WTC11 (cell line): ENCODE data around the gene MARCHF10. TPM values are rescaled to one million over a fixed set of nuclear protein-coding genes. Genes with fewer than 3 reads are reported as not detected.
A peak's percentile ranks its signal among the peaks of the same experiment; 100 is the strongest.

Source experiments
- ATAC-seq: fragments of 200-7000 bp; cut with Tn5 transposase; 2 replicates; pipeline ENCODE4 v1.10.0; 2021; ENCODE audit warnings: mild to moderate bottlenecking, moderate library complexity
- CTCF ChIA-PET: fragments of 300-600 bp; sonication (Branson Sonifier 250); formaldehyde crosslinking; loops from one replicate; lab custom pipeline; 2021; ENCODE audit warnings: antibody characterized with exemption; lab: Charles Lee
- POLR2A ChIA-PET: fragments of 350-600 bp; sonication (Branson Sonifier 250); formaldehyde crosslinking; loops from one replicate; lab custom pipeline; 2021; ENCODE audit warnings: antibody characterized with exemption; lab: Charles Lee
- DNase-seq: peaks from one replicate; pipeline ENCODE4 v3.0.0; 2021; ENCODE audit warnings: low spot score
- H3K27ac Mint-ChIP-seq: 2 replicates; pipeline ENCODE4 v1.8.0; 2021; ENCODE audit warnings: mixed read lengths
- H3K27me3 Mint-ChIP-seq: 2 replicates; pipeline ENCODE4 v1.8.0; 2021; ENCODE audit warnings: low read depth, mild to moderate bottlenecking, moderate library complexity, mixed read lengths
- H3K36me3 Mint-ChIP-seq: 2 replicates; pipeline ENCODE4 v1.8.0; 2021; ENCODE audit warnings: mixed read lengths
- H3K4me1 Mint-ChIP-seq: 2 replicates; pipeline ENCODE4 v1.8.0; 2022; ENCODE audit warnings: mixed read lengths
- H3K4me3 Mint-ChIP-seq: 2 replicates; pipeline ENCODE4 v1.8.0; 2021; ENCODE audit warnings: mild to moderate bottlenecking, moderate library complexity, mixed read lengths
- H3K9me3 Mint-ChIP-seq: 2 replicates; pipeline ENCODE4 v1.8.0; 2021; ENCODE audit warnings: mixed read lengths
- ARID4B ChIP-seq: sonication (generic); formaldehyde crosslinking; IDR thresholded peaks from 2 replicates; pipeline ENCODE4 v1.8.0; 2023; ENCODE audit warnings: missing genetic modification reagents, mild to moderate bottlenecking, borderline replicate concordance
- ATF3 ChIP-seq: sonication (generic); formaldehyde crosslinking; conservative IDR thresholded peaks from 2 replicates; pipeline ENCODE4 v1.8.1; 2022; ENCODE audit warnings: mild to moderate bottlenecking, missing genetic modification reagents
- CBFB ChIP-seq: sonication (generic); formaldehyde crosslinking; IDR thresholded peaks from 2 replicates; pipeline ENCODE4 v1.8.1; 2022; ENCODE audit warnings: mild to moderate bottlenecking, low read depth, missing genetic modification reagents
- E2F4 ChIP-seq: sonication (generic); formaldehyde crosslinking; IDR thresholded peaks from 2 replicates; pipeline ENCODE4 v1.8.1; 2022; ENCODE audit warnings: low read depth, mild to moderate bottlenecking, moderate library complexity, missing genetic modification reagents, borderline replicate concordance
- FOXK1 ChIP-seq: sonication (generic); formaldehyde crosslinking; IDR thresholded peaks from 2 replicates; pipeline ENCODE4 v1.8.0; 2022; ENCODE audit warnings: mild to moderate bottlenecking, moderate library complexity, missing genetic modification reagents
- GRHL2 ChIP-seq: fragments of 250-450 bp; sonication (Bioruptor Pico); IDR thresholded peaks from 2 replicates; pipeline ENCODE4 v1.8.0; 2022; ENCODE audit warnings: mild to moderate bottlenecking, moderate library complexity; ENCODE audit not compliant: insufficient replicate concordance, severe bottlenecking
- HMGXB4 ChIP-seq: sonication (generic); formaldehyde crosslinking; IDR thresholded peaks from 2 replicates; pipeline ENCODE4 v1.8.1; 2023; ENCODE audit warnings: mild to moderate bottlenecking, moderate library complexity, missing genetic modification reagents
- MXD4 ChIP-seq: fragments of 250-450 bp; sonication (Bioruptor Pico); IDR thresholded peaks from 2 replicates; pipeline ENCODE4 v1.8.0; 2021; ENCODE audit warnings: mild to moderate bottlenecking, moderate library complexity, borderline replicate concordance
- PRRX2 ChIP-seq: fragments of 250-450 bp; sonication (Bioruptor Pico); IDR thresholded peaks from 2 replicates; pipeline ENCODE4 v1.8.0; 2021; ENCODE audit warnings: mild to moderate bottlenecking
- USF2 ChIP-seq: sonication (generic); formaldehyde crosslinking; IDR thresholded peaks from 2 replicates; pipeline ENCODE4 v1.8.1; 2023; ENCODE audit warnings: mild to moderate bottlenecking, missing genetic modification reagents, moderate library complexity
- ZNF219 ChIP-seq: sonication (generic); formaldehyde crosslinking; IDR thresholded peaks from 2 replicates; pipeline ENCODE4 v1.8.0; 2023; ENCODE audit warnings: missing genetic modification reagents, mild to moderate bottlenecking, borderline replicate concordance
- ZNF263 ChIP-seq: sonication (generic); formaldehyde crosslinking; IDR thresholded peaks from 2 replicates; pipeline ENCODE4 v1.8.1; 2022; ENCODE audit warnings: low read depth, mild to moderate bottlenecking, moderate library complexity, missing genetic modification reagents
- ZNF317 ChIP-seq: sonication (generic); formaldehyde crosslinking; IDR thresholded peaks from 2 replicates; pipeline ENCODE4 v1.8.1; 2023; ENCODE audit warnings: low read depth, mild to moderate bottlenecking, moderate library complexity, missing genetic modification reagents, borderline replicate concordance
- total RNA-seq: library from RNA; stranded (reverse); gene quantifications from 3 replicates; pipeline ENCODE4 v1.2.3, GENCODE V29; 2021
- TF ChIP-seq, protein P1 (sequence below): sonication (generic); formaldehyde crosslinking; IDR thresholded peaks from 2 replicates; pipeline ENCODE4 v1.8.0; 2023; ENCODE audit warnings: mild to moderate bottlenecking, missing genetic modification reagents
- TF ChIP-seq, protein P2 (sequence below): sonication (generic); formaldehyde crosslinking; IDR thresholded peaks from 2 replicates; pipeline ENCODE4 v1.8.0; 2022; ENCODE audit warnings: mild to moderate bottlenecking, missing genetic modification reagents
- TF ChIP-seq, protein P3 (sequence below): sonication (generic); formaldehyde crosslinking; IDR thresholded peaks from 2 replicates; pipeline ENCODE4 v1.8.1; 2023; ENCODE audit warnings: mild to moderate bottlenecking, missing genetic modification reagents

Gene MARCHF10
- total RNA-seq, 1 experiment from 2014 or later = 1.0 TPM

- TF ChIP-seq, protein P1, sequence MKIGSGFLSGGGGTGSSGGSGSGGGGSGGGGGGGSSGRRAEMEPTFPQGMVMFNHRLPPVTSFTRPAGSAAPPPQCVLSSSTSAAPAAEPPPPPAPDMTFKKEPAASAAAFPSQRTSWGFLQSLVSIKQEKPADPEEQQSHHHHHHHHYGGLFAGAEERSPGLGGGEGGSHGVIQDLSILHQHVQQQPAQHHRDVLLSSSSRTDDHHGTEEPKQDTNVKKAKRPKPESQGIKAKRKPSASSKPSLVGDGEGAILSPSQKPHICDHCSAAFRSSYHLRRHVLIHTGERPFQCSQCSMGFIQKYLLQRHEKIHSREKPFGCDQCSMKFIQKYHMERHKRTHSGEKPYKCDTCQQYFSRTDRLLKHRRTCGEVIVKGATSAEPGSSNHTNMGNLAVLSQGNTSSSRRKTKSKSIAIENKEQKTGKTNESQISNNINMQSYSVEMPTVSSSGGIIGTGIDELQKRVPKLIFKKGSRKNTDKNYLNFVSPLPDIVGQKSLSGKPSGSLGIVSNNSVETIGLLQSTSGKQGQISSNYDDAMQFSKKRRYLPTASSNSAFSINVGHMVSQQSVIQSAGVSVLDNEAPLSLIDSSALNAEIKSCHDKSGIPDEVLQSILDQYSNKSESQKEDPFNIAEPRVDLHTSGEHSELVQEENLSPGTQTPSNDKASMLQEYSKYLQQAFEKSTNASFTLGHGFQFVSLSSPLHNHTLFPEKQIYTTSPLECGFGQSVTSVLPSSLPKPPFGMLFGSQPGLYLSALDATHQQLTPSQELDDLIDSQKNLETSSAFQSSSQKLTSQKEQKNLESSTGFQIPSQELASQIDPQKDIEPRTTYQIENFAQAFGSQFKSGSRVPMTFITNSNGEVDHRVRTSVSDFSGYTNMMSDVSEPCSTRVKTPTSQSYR (CRISPR knock-in tag) = no peak
- TF ChIP-seq PRRX2 (no peak), E2F4 (CRISPR knock-in tag) (no peak)
These were observed 150.4 kb downstream of the MARCHF10 start (continued) for GRCh38 chr17:62657690-62658089.

- Mint-ChIP-seq H3K27me3 (peaks cover 2% of the 10 kb centered on the region; the same call in 1 of the 2 replicates), H3K9me3 (peaks cover 24% of the 10 kb centered on the region), H3K36me3 (peaks cover 14% of the 10 kb centered on the region)
- POLR2A ChIA-PET = no interaction called here
- peak; percentile 2 for DNase-seq
- no peak for ATAC-seq
- TF ChIP-seq, protein P2, sequence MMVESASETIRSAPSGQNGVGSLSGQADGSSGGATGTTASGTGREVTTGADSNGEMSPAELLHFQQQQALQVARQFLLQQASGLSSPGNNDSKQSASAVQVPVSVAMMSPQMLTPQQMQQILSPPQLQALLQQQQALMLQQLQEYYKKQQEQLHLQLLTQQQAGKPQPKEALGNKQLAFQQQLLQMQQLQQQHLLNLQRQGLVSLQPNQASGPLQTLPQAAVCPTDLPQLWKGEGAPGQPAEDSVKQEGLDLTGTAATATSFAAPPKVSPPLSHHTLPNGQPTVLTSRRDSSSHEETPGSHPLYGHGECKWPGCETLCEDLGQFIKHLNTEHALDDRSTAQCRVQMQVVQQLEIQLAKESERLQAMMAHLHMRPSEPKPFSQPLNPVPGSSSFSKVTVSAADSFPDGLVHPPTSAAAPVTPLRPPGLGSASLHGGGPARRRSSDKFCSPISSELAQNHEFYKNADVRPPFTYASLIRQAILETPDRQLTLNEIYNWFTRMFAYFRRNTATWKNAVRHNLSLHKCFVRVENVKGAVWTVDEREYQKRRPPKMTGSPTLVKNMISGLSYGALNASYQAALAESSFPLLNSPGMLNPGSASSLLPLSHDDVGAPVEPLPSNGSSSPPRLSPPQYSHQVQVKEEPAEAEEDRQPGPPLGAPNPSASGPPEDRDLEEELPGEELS = no peak
- no peak for TF ChIP-seq ZNF219 (CRISPR knock-in tag)
- no peak for TF ChIP-seq CBFB (CRISPR knock-in tag)
- TF ChIP-seq HMGXB4 (CRISPR knock-in tag) = no peak
- no peak for TF ChIP-seq FOXK1 (CRISPR knock-in tag)
- TF ChIP-seq ZNF317 (CRISPR knock-in tag) = no peak
- no peak for TF ChIP-seq ZNF263 (CRISPR knock-in tag)
- TF ChIP-seq GRHL2 (CRISPR knock-in tag) = no peak
- TF ChIP-seq MXD4 (CRISPR knock-in tag) = no peak
- TF ChIP-seq, protein P3, sequence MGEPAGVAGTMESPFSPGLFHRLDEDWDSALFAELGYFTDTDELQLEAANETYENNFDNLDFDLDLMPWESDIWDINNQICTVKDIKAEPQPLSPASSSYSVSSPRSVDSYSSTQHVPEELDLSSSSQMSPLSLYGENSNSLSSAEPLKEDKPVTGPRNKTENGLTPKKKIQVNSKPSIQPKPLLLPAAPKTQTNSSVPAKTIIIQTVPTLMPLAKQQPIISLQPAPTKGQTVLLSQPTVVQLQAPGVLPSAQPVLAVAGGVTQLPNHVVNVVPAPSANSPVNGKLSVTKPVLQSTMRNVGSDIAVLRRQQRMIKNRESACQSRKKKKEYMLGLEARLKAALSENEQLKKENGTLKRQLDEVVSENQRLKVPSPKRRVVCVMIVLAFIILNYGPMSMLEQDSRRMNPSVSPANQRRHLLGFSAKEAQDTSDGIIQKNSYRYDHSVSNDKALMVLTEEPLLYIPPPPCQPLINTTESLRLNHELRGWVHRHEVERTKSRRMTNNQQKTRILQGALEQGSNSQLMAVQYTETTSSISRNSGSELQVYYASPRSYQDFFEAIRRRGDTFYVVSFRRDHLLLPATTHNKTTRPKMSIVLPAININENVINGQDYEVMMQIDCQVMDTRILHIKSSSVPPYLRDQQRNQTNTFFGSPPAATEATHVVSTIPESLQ = no peak
- no peak for TF ChIP-seq USF2 (CRISPR knock-in tag)
- TF ChIP-seq ATF3 = no peak
- TF ChIP-seq ARID4B (CRISPR knock-in tag) = no peak
- TF ChIP-seq, all 79 proteins: peak for 0
- no peak overlapping the region for H3K27ac Mint-ChIP-seq
- CTCF ChIA-PET = interaction anchor here (0.6 to 1.2 kb wide), 3 partner anchors 14 to 340 kb away, joined by 3 to 4 read pairs (median 3); no protein-coding TSS in a partner anchor
- H3K4me3 Mint-ChIP-seq = no peak overlapping the region
- peaks cover 22% of the 10 kb centered on the region for H3K4me1 Mint-ChIP-seq
These were observed 150.9 kb downstream of the MARCHF10 start for GRCh38 chr17:62657145-62657665.
